ENCODE measurements around the gene NR6A1. TPM values are rescaled to one million over a fixed set of nuclear protein-coding genes. Genes with fewer than 3 reads are reported as not detected.

Gene NR6A1
- total RNA-seq, 1 donor from 2014 or later, result 4.0 TPM

DNA sequence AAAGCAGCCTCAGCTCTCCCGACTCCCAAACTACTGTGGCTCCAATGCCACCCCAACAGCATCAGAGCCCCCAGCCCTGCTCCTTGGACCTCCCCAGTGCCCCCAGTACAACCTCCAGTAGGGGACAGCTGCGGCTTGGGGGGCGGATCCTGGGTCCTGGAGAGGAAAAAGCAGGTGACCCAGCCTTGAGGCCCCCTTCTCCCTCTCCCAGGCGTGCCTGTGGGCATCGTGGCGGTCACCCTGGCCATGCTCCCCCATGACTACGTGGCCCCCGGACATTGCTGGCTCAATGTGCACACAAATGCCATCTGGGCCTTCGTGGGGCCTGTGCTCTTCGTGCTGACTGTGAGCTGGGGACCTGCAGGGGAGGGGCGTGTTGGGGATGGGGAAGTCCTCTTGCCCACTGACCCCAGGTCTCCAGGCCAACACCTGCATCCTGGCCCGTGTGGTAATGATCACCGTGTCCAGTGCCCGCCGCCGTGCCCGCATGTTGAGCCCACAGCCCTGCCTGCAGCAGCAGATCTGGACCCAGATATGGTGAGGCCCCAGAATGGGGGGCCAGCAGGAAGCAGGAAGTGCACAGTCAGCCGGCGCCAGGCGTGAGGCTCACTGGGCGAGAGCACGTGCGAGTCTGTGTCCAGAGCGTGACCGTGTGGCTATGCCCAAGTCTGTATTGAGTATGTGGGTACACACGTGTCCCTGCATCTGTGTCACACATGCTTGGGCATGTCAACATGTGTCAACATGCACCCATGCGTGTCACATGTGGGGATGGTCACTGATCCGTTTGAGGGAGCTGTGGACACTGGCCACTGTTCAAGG is 301.9 kb downstream of the NR6A1 start:
- H3K27ac ChIP-seq, result no peak overlapping the region
- no peak for ATAC-seq
- no peaks in the 10 kb centered on the region for H3K27me3 ChIP-seq
- H3K4me3 ChIP-seq, result no peak overlapping the region
- TF ChIP-seq, protein P1, sequence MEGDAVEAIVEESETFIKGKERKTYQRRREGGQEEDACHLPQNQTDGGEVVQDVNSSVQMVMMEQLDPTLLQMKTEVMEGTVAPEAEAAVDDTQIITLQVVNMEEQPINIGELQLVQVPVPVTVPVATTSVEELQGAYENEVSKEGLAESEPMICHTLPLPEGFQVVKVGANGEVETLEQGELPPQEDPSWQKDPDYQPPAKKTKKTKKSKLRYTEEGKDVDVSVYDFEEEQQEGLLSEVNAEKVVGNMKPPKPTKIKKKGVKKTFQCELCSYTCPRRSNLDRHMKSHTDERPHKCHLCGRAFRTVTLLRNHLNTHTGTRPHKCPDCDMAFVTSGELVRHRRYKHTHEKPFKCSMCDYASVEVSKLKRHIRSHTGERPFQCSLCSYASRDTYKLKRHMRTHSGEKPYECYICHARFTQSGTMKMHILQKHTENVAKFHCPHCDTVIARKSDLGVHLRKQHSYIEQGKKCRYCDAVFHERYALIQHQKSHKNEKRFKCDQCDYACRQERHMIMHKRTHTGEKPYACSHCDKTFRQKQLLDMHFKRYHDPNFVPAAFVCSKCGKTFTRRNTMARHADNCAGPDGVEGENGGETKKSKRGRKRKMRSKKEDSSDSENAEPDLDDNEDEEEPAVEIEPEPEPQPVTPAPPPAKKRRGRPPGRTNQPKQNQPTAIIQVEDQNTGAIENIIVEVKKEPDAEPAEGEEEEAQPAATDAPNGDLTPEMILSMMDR (IDR thresholded peaks at IDR 0.05), result no peak
- no peaks in the 10 kb centered on the region for H3K9me3 ChIP-seq
- no peaks in the 10 kb centered on the region for H3K4me1 ChIP-seq
- no peaks in the 10 kb centered on the region for H3K36me3 ChIP-seq
- DNase-seq, result no peak
- intact Hi-C loops (cut with DNase I), result no loop called here

DNA sequence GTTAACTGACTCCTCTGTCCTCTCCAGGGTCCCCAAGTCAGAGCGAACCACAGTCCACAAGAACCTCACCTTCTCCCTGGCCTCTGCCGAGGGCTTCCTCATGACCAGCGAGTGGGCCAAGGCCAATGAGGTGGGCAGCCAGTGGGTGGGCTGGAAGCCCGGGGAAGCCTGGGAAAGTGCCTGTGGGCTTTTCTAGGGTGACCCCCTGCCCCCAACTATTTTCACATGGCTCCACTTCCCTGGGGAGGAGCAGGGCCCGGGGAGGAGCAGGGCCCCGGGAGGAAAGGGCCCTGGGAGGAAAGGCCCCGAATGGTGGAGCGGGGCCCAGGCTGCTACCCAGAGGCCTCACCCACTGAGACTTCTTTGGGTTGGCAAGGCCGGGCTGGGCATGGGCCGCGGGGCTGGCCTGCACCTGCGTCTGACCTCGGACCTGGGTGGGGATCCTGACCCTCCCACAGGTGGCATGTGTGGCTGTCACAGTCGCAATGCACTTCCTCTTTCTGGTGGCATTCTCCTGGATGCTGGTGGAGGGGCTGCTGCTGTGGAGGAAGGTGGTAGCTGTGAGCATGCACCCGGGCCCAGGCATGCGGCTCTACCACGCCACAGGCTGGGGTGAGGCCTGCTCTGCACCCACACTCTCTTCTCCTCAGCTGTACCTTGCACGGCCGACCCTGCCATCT is 302.9 kb downstream of the NR6A1 start:
- Histone ChIP-seq H3K9me3 (no peaks in the 10 kb centered on the region), H3K36me3 (no peaks in the 10 kb centered on the region), H3K4me3 (no peak overlapping the region), H3K27me3 (no peaks in the 10 kb centered on the region), H3K27ac (no peak overlapping the region), H3K4me1 (no peaks in the 10 kb centered on the region)
- ATAC-seq, result no peak
- TF ChIP-seq, protein P1 (IDR thresholded peaks at IDR 0.05), result no peak
- intact Hi-C loops (cut with DNase I), result no loop called here
- peak; percentile 34 for DNase-seq

DNA sequence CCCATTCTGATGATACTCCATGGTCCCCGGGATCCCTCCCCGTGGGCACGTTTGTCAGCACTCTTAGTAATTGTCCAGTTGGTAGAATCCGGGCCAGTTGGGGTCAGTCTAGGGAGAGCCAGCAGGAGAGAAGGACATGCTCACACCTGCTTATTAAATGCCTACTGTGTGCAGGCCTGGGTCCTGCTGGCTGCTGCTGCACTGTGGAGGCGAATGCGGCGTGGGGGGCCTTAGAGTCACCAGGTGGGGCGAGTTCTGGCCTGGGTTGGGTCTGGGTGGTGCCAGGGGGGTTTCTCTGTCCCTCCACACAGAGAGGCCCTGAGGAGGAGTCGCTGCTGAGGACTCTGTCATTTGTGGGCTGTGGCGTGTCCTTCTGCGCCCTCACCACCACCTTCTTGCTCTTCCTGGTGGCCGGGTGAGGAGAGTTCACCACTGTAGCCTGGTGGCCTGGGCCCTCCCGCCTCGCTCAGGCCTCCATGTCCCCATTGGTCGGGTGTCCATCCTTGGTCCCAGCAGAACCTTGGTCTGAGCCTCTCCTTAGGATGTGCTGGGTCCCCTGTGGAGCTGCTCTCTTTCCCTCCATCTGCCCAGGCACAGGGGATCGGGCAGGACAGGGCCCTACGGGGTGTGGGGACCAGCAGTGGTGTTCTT is 303.6 kb downstream of the NR6A1 start:
- H3K36me3 ChIP-seq, result no peaks in the 10 kb centered on the region
- no peaks in the 10 kb centered on the region for H3K4me1 ChIP-seq
- peak; percentile 58 for DNase-seq
- no peak overlapping the region for H3K27ac ChIP-seq
- no peaks in the 10 kb centered on the region for H3K9me3 ChIP-seq
- no peak for ATAC-seq
- intact Hi-C loops (cut with DNase I), result no loop called here
- no peaks in the 10 kb centered on the region for H3K27me3 ChIP-seq
- no peak overlapping the region for H3K4me3 ChIP-seq
- TF ChIP-seq, protein P1 (IDR thresholded peaks at IDR 0.05), result no peak

Small RNA genes lying within 50 kb of the gene (microRNA-seq; reads per million reads assigned to microRNA genes)
- gene MIR181A2 (ENCODE audit: borderline microRNAs expressed), result 183 reads per million, percentile 71 among the genes with 10 or more reads in this experiment
- gene MIR181B2 (ENCODE audit: borderline microRNAs expressed), result 111 reads per million, percentile 66 among the genes with 10 or more reads in this experiment

Other genes with a start within 250 kb of the NR6A1 start
- 39.5 TPM for gene OLFML2A, start 5.8 kb upstream of the NR6A1 start, total RNA-seq
- not detected for gene WDR38, start 82.1 kb upstream of the NR6A1 start, total RNA-seq
- gene RPL35, start 90.6 kb upstream of the NR6A1 start, total RNA-seq, result 794 TPM
- 42.1 TPM for gene ARPC5L, start 90.8 kb upstream of the NR6A1 start, total RNA-seq
- 17.9 TPM for gene GOLGA1, start 169.8 kb upstream of the NR6A1 start, total RNA-seq

All from upper lobe of right lung (tissue), 1 donor.